Measurements from ENCODE around the gene TLE5.

DNA sequence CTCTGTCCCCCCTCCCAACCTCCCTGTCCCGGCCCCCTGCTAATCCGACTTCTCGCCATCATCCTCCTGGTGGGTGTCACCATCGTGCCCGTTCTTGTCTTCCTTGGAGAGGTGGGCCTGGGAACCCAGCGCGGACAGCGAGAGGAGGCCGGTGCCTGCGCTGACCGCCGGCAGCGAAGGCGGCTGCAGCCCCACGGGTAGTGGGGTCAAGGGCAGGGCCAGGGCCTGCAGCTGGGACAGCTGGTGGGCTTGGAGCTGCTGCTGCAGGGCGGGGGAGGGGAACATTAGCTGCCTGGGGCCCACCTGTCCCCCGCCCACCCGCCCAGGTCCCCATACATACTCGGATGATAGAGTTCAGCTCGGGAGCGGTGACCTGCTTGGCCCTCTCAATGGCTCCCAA, 8.5 kb downstream of the TLE5 start:
- no peak for TF ChIP-seq CTCF (IDR thresholded peaks at IDR 0.05)
- TF ChIP-seq EP300 (IDR thresholded peaks at IDR 0.05) = no peak

All from tibial nerve (tissue), 4 donors.